ENCODE results near the gene HTR2A. TPM values are rescaled to one million over a fixed set of nuclear protein-coding genes. Genes with fewer than 3 reads are reported as not detected.

Gene HTR2A
- total and polyA plus RNA-seq, 8 donors = 0.29 to 1.8 (median 0.75) TPM

DNA sequence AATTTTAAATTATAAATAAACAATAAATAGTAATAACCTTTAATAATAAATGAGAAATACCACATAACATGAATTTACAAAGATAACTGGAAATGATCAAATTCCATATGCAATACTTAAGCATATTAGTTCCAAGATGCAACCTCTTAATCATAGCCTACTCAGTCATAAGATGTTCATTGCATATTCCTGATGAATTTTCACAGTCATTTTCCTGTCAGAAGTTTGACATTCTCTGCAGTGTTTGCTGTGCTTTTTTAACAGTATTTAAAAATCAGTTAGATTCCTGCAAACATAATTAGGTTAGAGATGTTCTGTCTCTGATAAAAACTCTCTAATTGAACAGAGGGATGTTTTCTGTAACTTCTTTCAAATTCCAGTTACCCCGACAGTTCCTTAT, 28.6 kb upstream of the HTR2A start:
- TF ChIP-seq, protein P1, sequence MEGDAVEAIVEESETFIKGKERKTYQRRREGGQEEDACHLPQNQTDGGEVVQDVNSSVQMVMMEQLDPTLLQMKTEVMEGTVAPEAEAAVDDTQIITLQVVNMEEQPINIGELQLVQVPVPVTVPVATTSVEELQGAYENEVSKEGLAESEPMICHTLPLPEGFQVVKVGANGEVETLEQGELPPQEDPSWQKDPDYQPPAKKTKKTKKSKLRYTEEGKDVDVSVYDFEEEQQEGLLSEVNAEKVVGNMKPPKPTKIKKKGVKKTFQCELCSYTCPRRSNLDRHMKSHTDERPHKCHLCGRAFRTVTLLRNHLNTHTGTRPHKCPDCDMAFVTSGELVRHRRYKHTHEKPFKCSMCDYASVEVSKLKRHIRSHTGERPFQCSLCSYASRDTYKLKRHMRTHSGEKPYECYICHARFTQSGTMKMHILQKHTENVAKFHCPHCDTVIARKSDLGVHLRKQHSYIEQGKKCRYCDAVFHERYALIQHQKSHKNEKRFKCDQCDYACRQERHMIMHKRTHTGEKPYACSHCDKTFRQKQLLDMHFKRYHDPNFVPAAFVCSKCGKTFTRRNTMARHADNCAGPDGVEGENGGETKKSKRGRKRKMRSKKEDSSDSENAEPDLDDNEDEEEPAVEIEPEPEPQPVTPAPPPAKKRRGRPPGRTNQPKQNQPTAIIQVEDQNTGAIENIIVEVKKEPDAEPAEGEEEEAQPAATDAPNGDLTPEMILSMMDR (IDR thresholded peaks at IDR 0.05) = no peak
- Histone ChIP-seq H3K27ac (no peak overlapping the region), H3K9me3 (no peaks in the 10 kb centered on the region), H3K36me3 (no peaks in the 10 kb centered on the region), H3K4me1 (no peaks in the 10 kb centered on the region), H3K27me3 (no peaks in the 10 kb centered on the region), H3K4me3 (no peak overlapping the region)
- DNase-seq (no peak), ATAC-seq (no peak)
- intact Hi-C loops (cut with DNase I) = no loop called here

DNA sequence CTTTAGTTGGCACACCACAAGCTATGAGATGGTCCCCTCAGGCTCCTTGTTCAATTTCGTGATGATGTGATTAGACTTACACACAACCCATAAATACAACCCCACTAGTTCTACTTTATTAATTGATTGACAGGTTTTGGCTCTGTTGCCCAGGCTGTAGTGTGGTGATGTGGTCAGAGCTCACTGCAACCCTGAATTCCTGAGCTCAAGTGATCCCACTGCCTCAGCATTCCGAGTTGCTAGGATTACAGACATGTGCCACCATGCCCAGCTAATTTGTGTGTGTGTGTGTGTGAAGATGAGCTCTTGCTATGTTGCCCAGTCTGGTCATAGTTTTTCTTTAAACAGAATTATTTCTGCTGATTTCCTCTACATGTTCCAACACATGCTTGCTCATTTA, 17.5 kb upstream of the HTR2A start:
- Histone ChIP-seq H3K4me1 (no peaks in the 10 kb centered on the region), H3K27ac (no peak overlapping the region), H3K9me3 (no peaks in the 10 kb centered on the region), H3K36me3 (no peaks in the 10 kb centered on the region), H3K4me3 (no peak overlapping the region), H3K27me3 (no peaks in the 10 kb centered on the region)
- no peak for DNase-seq
- intact Hi-C loops (cut with DNase I) = no loop called here
- ATAC-seq = no peak
- TF ChIP-seq, protein P1 (IDR thresholded peaks at IDR 0.05) = no peak

DNA sequence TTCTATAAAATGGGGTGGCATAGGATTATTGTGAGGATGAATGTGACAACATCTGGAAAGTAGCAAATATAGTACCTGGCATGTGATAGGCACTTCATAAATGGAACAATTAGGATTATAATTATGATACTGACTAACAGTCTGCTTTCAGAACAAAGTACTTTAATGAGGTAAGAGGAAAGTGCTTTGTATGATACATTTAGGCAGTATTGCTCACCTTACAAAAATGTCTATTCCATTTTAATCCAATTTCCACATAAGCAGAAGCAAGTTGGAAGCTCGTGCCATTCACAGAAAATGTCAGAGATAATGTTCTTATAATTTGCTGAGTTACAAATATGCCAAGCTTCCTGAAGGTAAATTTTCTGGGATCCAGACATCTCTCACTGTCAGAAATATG, 16.9 kb upstream of the HTR2A start:
- TF ChIP-seq, protein P1 (IDR thresholded peaks at IDR 0.05) = no peak
- Histone ChIP-seq H3K36me3 (no peaks in the 10 kb centered on the region), H3K4me1 (no peaks in the 10 kb centered on the region), H3K27me3 (no peaks in the 10 kb centered on the region), H3K27ac (no peak overlapping the region), H3K9me3 (no peaks in the 10 kb centered on the region), H3K4me3 (no peak overlapping the region)
- DNase-seq (no peak), ATAC-seq (no peak)
- intact Hi-C loops (cut with DNase I) = no loop called here

DNA sequence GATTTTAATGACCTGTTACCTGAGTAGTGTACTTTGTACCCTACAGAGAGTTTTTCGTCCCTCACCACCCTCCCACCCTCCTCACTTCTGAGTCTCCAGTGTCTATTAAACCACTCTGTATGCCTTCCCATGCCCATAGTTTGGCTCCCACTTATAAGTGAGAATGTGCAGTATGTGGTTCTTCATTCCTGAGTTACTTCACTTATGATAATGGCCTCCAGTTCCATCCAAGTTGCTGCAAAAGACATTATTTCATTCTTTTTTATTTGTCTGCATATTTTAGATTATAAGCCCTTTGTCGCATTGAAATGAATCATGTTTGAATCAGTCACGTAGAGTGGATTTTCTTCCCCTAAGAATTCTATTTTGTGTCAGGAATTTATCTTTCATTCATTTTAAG, 12.2 kb upstream of the HTR2A start:
- Histone ChIP-seq H3K9me3 (no peaks in the 10 kb centered on the region), H3K27me3 (no peaks in the 10 kb centered on the region), H3K27ac (no peak overlapping the region), H3K4me3 (no peak overlapping the region), H3K36me3 (no peaks in the 10 kb centered on the region), H3K4me1 (no peaks in the 10 kb centered on the region)
- ATAC-seq (no peak), DNase-seq (no peak)
- intact Hi-C loops (cut with DNase I) = no loop called here
- TF ChIP-seq, protein P1 (IDR thresholded peaks at IDR 0.05) = no peak

DNA sequence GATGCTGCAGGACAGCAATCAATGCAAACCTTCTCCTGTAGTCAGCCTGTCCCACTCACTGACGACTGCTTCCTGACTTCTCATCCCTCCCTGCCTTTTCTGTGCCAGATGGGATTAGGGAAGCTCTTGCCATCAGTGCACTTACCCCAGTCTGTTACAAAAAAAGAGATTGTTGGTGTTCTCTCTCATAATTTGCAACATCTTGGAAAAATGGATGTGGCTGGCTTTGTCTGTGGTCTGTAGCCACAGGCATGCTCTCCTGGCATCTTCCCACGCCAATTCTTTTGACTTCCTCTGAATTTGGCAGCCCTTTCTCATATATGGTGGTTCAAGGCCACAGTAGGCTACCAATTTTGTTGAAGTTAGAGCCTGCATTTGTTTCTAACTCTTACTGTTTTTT, 11.6 kb upstream of the HTR2A start:
- H3K4me1 ChIP-seq = no peaks in the 10 kb centered on the region
- no peak overlapping the region for H3K27ac ChIP-seq
- intact Hi-C loops (cut with DNase I) = no loop called here
- TF ChIP-seq, protein P1 (IDR thresholded peaks at IDR 0.05) = no peak
- H3K4me3 ChIP-seq = no peak overlapping the region
- H3K27me3 ChIP-seq = no peaks in the 10 kb centered on the region
- no peaks in the 10 kb centered on the region for H3K9me3 ChIP-seq
- no peak for DNase-seq
- no peak for ATAC-seq
- no peaks in the 10 kb centered on the region for H3K36me3 ChIP-seq
